DMS 273 (cell line): ENCODE results near the gene DNLZ.

Source experiments
- DNase-seq: peaks from one replicate; lab custom pipeline; 2025; ENCODE audit not compliant: unreplicated experiment; lab: John Stamatoyannopoulos, UW

DNLZ gene

GRCh38 chr9:136345281-136346156 is 18.0 kb downstream of the DNLZ start:
- no peak for DNase-seq

- no peak for DNase-seq
Measured at GRCh38 chr9:136344544-136345280, 18.8 kb downstream of the DNLZ start.

GRCh38 chr9:136343884-136344269 is 19.7 kb downstream of the DNLZ start:
- DNase-seq, result no peak

- DNase-seq, result no peak
Measured at GRCh38 chr9:136343121-136343883, 20.2 kb downstream of the DNLZ start.

- peak; percentile 56 for DNase-seq
Measured at GRCh38 chr9:136342181-136343120, 21.1 kb downstream of the DNLZ start.

GRCh38 chr9:136341769-136342168 is 21.8 kb downstream of the DNLZ start:
- DNase-seq, result no peak

GRCh38 chr9:136341042-136341655 is 22.4 kb downstream of the DNLZ start:
- no peak for DNase-seq

- no peak for DNase-seq
Measured at GRCh38 chr9:136340356-136341041, 23.0 kb downstream of the DNLZ start.

GRCh38 chr9:136339958-136340310 is 23.6 kb downstream of the DNLZ start:
- no peak for DNase-seq

- peak; percentile 78 for DNase-seq
Measured at GRCh38 chr9:136339173-136339957, 24.2 kb downstream of the DNLZ start.

GRCh38 chr9:136338511-136338910 is 25.0 kb downstream of the DNLZ start:
- no peak for DNase-seq

GRCh38 chr9:136337416-136338395 is 25.8 kb downstream of the DNLZ start:
- DNase-seq, result peak; percentile 59

GRCh38 chr9:136336881-136337280 is 26.7 kb downstream of the DNLZ start:
- no peak for DNase-seq

GRCh38 chr9:136336156-136336870 is 27.2 kb downstream of the DNLZ start:
- DNase-seq, result no peak

GRCh38 chr9:136335296-136336155 is 28.0 kb downstream of the DNLZ start:
- DNase-seq, result no peak

GRCh38 chr9:136334541-136334940 is 29.0 kb downstream of the DNLZ start:
- no peak for DNase-seq
